GM18499 (cell line): ENCODE results near the gene PXN.
"Not testable (repeated sequence)": the region's sequence is repeated elsewhere in the genome, so short reads cannot be mapped to it uniquely, and the experiment has no call there.

Source experiments
- ATAC-seq: cut with Tn5 transposase; IDR thresholded peaks from one replicate; pipeline ENCODE4 v1.9.1; 2021; ENCODE audit warnings: moderate number of reproducible peaks; ENCODE audit not compliant: insufficient read depth, unreplicated experiment

Gene PXN

DNA sequence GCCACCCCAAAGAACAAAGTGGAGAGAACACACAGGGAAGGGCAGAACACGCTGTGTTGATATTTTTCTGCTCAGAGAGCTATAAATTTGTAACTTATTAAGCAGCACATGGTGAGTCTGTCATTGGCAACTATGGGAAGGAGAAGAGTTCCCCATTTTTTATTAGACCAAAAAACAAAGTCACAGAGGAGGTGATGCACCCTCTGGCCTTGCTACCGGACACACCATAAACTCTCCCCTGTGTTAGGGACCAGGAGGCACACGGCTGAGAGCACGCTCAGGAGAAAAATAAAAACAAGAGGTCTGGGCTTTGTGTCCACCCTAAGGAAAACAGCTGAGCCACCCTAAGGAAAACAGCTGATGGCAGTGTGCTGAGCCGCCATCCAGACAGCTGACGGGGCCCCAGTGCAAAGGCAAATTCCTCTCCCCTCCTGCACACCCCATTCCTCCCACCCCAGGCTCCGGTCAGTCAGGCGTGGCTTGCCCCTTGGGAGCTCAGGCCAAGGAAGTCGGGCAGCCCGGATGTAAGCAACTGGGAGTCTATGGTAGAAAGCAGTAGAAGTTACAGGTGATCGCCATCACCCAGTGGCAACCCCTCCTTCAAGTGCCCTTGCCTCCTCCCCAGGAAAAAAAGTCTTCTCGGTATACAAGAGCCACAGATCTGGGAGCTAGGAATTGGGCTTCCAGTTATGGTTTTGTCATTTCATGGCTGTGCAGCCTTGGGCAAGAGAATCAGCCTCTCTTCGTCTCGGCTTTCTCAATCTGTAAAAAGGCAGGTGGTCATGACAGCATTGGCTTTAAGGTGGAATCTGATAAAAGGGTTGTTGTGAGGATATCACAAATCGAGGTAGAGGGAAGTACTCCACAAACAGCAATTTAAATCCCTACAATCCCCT lies 2.4 kb downstream of the PXN start:
- no peak for ATAC-seq

DNA sequence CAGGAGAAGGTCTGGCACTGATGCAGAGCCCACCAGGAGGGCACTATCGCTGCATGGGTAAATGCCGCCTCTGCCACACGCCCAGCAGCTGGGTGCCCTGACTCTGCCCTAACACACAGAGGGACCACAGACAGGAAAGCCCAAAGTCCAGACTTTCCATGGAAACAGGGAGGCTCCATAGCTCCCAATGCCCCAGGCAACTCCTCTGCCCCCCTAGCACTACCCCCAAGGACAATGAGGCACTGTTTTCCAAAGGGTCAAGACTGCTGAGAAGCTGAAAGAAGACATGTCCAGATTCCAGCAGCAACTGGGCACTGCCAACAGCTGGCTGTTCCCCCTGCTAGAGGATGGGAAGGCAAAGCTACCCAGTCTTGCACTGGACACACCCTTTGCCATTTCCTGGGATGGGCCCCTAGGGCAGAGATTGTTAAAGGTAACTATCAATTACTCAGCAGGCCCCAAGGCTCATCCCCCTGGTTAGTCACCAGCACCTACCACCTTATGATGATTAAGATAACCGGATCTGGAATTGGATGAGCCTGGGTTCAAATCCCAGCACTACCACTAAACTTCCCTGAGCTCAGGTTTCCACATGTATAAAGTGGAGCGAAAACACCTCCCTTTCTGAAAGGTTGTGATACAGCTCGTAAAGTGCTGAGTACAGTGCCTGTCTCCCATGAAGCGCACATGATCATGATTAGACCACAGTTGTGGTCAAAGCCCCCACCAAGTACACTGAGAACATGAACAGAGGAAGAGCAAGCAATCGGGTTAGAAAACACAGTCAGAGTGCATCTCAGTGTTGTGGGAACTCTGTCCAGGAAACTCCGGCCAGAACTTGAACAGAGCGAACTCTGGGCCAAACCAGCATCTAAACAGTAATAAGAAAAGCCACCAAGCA lies 3.3 kb downstream of the PXN start:
- no peak for ATAC-seq

DNA sequence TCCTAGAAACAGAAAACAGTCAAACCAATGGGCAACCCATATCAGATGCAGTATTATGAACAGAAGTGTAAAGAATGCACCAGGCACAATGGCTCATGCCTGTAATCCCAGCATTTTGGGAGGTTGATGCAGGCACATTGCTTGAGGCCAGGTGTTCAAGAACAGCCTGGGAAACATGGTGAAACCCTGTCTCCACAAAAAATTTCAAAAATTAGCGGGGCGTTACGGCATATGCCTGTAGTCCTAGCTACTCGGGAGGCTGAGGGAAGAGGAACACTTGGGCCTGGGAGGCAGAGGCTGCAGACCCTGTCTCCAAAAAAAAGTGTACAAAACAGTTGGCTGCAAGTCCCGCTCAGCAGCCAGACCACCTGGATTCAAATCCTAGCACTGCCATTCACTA lies 4.9 kb downstream of the PXN start:
- ATAC-seq, result no peak

DNA sequence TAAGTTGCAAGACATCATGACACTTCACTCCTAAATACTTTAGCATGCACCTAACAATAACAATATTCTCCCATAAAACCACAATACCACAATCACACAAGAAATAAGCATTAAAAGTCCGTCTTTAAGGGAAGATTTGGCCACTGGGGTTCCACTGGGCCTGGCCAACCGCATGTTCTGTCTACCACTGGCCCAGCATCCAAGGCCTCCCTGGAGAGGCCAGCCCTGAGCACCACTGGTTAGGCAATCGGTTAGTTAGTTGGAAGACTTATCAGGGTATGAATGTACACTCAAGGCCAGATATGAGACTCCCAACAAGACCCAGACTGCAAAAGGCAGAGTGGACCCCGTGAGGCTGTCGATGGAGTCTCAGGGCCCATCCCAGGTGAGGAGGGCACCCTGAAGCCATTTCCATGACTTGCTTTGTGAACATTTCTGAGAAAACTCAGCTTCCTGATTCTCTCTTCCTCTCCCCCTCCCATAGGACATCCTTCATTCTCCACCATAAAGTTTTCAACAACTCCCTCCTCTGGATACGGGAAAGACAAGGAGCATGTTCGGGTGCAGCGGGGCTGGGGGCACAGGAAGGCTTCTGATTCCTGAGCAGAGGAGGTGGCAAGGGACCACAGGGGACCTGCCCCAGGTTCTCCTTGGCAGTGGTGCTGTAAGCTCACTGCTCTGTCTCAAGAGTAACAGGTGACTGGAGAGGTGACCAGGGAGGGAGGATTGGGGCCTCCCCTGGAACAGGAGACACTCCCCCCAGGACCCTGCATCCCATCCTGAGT lies 5.9 kb downstream of the PXN start:
- ATAC-seq, result no peak

DNA sequence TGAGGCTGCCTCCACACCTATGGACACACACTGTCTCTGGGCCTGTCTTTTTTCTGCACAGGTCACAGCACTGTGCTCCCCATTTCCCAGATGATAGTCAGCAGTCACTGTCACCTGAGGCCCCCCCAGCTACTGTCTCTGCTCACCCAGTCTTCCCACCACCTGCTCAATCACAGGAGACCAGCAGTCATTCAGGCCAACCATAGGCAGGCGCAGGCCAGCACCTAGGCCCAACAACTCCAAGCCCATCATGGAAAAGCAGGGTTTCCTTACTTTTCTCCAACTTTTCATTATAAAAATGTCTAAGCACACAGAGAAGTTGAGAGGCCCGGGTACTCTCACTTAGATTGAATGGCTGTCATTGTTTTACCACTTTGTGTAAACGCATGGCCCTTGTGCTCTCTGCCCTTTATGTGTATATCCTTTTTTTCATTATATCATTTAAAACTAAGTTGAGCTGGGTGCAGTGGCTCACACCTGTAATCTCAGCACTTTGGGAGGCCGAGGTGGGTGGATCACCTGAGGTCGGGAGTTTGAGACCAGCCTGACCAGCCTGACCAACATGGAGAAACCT lies 7.1 kb downstream of the PXN start:
- ATAC-seq, result no peak

DNA sequence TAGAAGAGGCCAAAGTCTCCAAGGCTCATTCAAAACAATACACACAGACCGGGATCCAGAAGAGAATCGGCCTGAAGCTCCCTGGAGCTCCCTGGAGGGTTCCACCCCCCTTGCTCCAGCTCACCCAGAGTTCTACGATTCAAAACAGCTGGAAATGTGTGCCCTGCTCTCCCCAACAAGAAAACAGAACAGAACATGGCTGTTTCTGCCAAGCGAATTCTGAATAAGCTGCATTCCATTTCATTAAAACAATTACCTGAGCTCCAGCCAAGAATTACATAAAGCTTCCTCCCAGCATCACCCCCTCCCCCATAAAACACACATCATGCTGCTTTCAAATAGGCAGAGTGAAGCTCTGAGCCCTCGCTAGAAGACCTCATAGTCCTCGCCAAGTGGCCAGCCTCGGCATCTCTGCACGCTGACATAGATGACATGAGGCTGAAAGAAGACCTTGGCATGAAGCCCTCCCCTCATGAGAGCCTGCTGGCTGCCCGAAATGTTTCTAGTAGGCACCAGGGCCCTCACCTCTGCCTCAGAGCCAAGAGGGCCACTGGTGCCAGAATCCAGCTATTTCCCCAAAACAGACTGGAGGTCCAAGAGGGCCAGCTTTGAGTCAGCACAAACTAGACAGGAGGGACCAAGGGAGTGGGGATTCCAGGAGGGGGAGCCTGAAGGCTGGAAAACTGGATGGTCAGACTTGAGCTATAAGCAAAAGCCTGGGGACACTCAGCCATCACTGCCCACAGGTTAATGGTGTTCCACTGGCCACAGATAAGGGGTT lies 8.3 kb downstream of the PXN start:
- no peak for ATAC-seq

DNA sequence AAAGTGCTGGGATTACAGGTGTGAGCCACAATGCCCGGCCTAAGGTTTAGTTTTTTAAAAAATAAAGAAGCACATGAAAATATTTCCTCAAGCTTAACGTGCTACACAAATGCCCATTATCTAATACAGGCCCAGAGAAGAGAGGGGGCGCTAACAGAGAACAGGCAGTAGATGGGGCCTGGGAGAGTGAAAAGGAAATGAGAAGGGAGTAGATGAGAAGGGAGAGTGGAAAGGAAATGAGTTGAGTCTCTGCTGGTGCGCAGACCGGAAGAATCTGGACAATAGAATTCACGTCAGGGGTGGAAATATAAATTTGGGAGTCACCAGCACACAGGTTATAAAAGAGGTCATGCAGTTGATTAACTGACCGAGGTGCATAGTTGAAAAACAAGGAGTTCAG lies 10.7 kb downstream of the PXN start:
- ATAC-seq, result no peak

DNA sequence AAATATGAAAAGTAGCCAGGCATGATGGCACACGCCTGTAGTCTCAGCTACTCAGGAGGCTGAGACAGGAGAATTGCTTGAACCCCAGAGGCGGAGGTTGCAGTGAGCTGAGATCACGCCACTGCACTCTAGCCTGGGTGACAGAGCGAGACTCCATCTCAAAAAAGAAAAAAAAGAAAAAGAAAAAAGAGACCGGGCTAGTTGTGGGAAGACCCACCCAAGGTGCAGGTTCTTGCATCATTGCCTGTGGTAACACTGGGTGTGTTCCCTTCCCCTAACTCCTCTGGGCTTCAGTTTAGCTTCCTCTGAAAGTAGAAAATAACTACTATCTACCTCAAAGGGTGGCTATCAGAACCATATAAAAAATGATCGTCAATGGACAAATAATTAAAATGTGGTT lies 12.2 kb downstream of the PXN start:
- not testable (repeated sequence) for ATAC-seq

DNA sequence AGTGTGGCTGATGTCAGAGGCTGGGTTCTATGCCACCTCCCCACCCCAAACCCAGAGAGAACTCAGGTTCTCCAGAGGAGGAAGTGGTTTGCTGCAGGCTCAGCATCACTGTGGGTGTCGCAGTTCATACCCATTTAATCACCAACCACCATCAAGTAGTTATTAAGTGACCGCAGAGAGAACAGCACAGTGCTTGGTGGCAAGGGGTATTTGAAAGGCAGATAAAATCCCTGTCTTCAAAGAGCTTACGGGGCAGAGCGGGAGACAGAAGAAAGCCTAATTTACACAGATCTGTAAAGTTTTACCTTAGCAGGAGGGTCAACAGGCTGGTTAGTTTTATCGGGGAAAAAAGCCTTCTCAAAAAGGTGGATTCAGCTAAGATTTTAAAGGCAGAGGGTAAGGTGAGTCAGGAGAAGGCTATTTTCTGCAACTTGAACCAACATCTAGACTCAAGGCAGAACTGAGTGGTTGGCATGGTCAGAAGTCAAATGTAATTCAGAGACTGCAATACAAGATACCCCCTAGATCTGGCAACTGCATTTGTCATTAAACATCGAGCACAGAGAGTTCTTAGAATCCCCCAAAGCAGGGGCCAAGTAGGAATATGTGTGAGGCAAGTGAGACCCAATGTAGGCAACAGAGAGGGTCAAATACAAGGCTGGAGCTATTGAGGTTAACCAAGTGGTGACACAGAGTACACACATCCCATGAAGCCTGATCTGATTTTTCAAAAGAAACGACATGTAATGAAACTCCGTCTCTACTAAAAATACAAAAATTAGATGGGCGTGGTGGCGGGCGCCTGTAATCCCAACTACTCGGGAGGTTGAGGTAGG lies 13.2 kb downstream of the PXN start:
- no peak for ATAC-seq

DNA sequence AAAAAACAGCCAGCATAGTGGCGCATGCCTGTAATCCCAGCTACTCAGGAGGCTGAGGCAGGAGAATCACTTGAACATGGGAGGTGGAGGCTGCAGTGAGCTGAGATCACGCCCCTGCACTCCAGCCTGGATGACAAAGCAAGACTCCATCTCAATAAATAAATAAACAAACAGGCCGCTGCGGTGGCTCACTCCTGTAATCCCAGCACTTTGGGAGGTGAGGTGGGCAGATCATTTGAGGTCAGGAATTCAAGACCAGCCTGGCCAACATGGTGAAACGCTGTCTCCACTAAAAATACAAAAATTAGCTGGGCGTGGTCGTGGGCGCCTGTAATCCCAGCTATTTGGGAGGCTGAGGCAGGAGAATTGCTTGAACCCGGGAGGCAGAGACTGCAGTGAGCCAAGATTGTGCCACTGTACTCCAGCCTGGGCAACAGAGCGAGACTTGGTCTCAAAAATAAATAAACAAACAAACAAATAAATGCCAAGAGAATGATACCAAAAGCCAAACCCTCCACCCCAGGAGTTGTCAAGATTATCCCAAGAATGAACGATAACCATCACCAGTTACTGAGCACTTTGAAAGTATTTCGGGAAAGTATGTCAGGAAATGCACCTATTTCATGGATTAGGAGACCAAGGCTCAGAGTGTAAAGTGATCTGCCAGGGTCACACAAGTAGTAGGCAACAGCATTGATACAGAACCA lies 14.0 kb downstream of the PXN start:
- not testable (repeated sequence) for ATAC-seq

DNA sequence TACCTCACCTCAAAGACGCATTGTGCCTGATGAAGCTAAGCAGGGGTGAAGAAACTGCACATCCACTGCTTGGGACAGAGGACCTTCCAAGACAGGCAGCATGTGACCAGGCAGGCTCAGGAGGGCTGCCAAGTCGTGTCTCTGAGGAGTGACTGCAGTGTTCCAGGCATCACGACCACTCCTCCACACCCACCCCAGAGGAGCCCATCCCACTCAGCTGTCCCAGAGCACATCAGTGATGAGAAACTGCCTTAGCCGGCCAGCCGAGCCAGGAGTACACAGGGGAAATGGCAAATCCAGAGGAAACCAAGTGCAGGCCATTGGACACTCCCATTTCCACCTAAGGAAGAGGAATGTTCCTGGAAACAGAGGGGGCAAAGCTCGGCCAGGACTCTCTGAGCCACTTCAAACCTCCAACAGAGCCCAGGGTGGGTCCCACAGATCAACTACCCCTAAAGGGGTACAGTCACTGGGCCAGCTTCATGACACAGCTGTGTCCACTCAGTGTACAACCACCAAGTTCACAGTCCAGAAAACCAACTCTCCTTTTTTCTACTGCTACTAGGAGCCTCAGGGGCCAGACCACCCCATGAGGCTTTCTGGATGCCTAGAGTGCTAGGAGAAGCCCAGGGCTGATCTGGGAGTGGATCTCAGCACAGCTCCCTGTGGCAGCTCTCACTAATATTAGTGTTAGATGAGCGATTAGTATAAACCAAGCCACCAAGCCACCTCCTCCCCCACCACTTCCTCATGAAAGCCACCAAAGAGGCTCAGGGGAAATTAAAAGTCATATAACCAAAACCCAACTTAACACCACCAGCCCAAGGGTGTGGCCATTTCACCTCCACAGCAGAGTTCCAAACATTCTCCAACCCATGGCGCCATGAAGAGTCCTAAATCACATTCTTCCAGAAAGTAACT lies 15.4 kb downstream of the PXN start:
- no peak for ATAC-seq

DNA sequence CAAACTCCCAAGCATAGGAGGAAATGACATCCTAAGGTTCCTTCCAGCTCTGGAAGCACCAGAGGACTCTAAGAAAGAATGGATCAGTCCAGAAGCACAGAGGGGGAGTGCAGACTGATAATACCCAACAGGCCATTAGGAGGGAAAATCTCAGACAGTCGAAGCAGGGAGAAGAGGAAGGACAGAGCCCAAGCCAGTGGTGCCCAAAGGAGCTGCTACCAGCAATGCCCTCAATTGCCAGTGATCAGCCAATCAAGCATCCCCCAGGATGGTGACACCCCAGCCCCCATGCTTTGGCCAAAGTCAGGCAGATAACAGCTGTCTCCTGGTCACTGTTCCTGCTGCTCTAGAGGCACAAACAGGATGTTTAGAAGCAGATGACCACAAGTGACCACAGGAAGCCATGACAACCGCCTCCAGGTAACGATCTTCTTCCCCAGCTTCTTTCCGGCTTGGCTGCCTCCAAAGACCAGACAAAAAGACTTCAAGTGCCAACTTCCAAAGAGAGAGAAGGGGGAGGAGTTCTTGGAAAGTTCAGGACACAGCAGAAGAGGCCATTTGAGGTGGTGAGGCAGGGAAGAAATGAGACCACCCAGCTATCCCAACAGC lies 16.2 kb downstream of the PXN start:
- no peak for ATAC-seq

DNA sequence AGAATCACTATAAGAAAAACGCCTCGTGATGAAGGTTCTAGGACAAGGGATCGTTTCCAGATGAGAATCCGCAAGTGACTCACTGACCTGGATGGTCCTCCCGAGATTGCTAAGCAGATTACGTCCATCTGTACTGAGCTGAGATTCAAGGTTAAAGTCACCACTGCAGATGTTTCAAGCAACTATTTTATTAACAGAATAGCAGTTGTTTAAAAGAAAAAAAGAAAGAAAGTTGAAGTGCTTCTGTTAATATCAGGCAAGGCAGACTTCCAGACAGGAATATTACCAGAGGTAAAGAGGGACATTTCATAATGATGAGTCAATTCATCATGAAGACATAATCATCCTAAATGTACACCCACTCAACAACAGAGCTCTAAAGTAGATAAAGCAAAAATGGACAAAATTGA lies 17.9 kb downstream of the PXN start:
- no peak for ATAC-seq

DNA sequence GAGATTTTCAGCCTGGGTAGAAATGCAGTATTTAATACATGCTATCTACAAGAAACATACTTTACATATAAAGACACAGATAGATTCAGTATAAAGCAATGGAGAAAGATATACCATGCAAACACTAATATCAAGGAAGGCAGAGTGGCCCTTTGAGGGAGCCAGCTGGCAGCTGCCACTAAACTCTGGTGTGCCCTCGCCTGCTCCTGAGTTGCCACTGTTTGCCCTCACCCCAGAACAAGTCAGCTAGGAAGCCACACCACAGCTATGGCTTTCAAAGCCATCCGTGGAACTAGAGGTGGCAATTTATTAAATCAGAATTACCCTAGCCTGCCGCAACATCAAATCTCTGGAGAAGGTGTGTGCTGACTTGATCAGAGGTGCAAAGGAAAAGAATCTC lies 18.3 kb downstream of the PXN start:
- ATAC-seq, result no peak

DNA sequence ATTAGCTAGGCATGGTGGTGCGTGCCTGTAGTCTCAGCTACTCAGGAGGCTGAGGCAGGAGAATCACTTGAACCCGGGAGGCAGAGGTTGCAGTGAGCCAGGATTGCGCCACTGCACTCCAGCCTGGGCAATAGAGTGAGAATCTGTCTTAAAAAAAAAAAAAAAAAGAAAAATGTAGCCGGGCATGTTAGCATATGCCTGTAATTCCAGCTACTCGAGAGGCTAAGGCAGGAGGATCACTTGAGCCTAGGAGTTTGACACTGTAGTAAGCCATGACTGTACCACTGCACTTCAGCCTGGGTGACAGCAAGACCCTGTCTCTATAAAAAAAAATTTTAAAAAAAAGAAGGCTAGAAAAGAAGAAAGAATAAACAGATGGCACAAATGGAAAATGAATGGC lies 18.8 kb downstream of the PXN start:
- not testable (repeated sequence) for ATAC-seq

DNA sequence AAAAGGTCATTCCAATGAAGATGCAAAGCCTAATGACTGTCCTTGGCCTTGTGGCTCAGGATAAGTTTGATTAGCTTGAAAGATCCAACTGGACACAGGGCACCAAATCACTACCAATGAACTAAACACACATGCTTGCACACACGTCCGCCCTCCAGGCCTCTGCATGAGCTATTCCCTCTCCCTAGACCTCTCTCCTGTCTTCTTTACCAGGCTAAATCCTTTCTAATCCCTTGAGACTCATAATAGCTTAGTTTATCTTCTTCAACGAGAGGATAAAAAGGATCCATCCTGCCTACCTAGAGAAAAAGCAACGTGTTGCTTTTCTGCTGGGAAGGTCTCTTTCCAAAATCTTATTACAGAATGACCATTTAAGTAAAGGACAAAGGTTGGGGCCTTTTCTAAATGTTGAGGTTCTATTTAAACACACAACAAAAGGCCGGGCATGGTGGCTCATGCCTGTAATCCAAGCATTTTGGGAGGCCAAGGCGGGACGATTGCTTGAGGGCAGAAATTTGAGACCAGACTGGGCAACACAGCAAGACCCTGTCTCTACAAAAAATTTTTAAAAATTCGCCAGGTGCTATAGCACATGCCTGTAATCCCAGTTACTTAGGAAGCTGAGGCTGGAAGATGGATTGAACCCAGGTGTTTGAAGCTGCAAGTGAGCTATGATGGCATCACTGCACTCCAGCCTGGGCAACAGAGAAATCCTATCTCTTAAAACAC lies 22.4 kb downstream of the PXN start:
- ATAC-seq, result no peak
